Activated T-cell treated with anti-CD3 and anti-CD28 coated beads for 48 hours (primary cell): ENCODE data around the gene TET1.
"Not testable (repeated sequence)": the region's sequence is repeated elsewhere in the genome, so short reads cannot be mapped to it uniquely, and the experiment has no call there.

ENCODE experiments used
- DNase-seq: peaks from one replicate; pipeline ENCODE4 v3.0.0-alpha.2; 2020; ENCODE audit warnings: low read depth

The TET1 gene

GRCh38 chr10:68611227-68611626, 51.1 kb downstream of the TET1 start:
- no peak for DNase-seq

- not testable (repeated sequence) for DNase-seq
Observed at GRCh38 chr10:68613974-68614373, 53.8 kb downstream of the TET1 start.

GRCh38 chr10:68617691-68618090, 57.6 kb downstream of the TET1 start:
- not testable (repeated sequence) for DNase-seq

- DNase-seq, result no peak
Observed at GRCh38 chr10:68618234-68618633, 58.1 kb downstream of the TET1 start.

GRCh38 chr10:68619595-68619994, 59.5 kb downstream of the TET1 start:
- no peak for DNase-seq

- DNase-seq, result no peak
Observed at GRCh38 chr10:68625316-68625921, 65.3 kb downstream of the TET1 start.

- DNase-seq, result no peak
Observed at GRCh38 chr10:68628576-68629127, 68.5 kb downstream of the TET1 start.

GRCh38 chr10:68632271-68632560, 72.1 kb downstream of the TET1 start:
- not testable (repeated sequence) for DNase-seq

GRCh38 chr10:68633281-68633680, 73.1 kb downstream of the TET1 start:
- DNase-seq, result no peak

GRCh38 chr10:68633816-68634466, 73.8 kb downstream of the TET1 start:
- DNase-seq, result no peak

- DNase-seq, result no peak
Observed at GRCh38 chr10:68636335-68636734, 76.2 kb downstream of the TET1 start.

GRCh38 chr10:68643550-68643949, 83.4 kb downstream of the TET1 start:
- not testable (repeated sequence) for DNase-seq

GRCh38 chr10:68647672-68648341, 87.7 kb downstream of the TET1 start:
- no peak for DNase-seq

- DNase-seq, result no peak
Observed at GRCh38 chr10:68655620-68656126, 95.5 kb downstream of the TET1 start.

GRCh38 chr10:68665841-68666240, 105.7 kb downstream of the TET1 start:
- no peak for DNase-seq

GRCh38 chr10:68666280-68666760, 106.2 kb downstream of the TET1 start:
- DNase-seq, result no peak

- DNase-seq, result no peak
Observed at GRCh38 chr10:68668231-68668630, 108.1 kb downstream of the TET1 start.

- DNase-seq, result no peak
Observed at GRCh38 chr10:68668972-68669371, 108.8 kb downstream of the TET1 start.

GRCh38 chr10:68684413-68684812, 124.3 kb downstream of the TET1 start:
- no peak for DNase-seq

- DNase-seq, result no peak
Observed at GRCh38 chr10:68696018-68696417, 135.9 kb downstream of the TET1 start.

GRCh38 chr10:68697106-68697505, 137.0 kb downstream of the TET1 start:
- DNase-seq, result no peak

GRCh38 chr10:68700197-68700596, 140.1 kb downstream of the TET1 start:
- DNase-seq, result no peak

GRCh38 chr10:68705548-68705947, 145.4 kb downstream of the TET1 start:
- no peak for DNase-seq
